Endothelial cell of umbilical vein (primary cell): Measurements from ENCODE around the gene DEFB112. TPM values are rescaled to one million over a fixed set of nuclear protein-coding genes. Genes with fewer than 3 reads are reported as not detected.

Experiments
- BruUV-seq: library from RNA; stranded (reverse); fragments of 400-500 nt; replicated peaks from 2 replicates; lab custom pipeline; 2021; lab: Mats Ljungman, UMichigan
- CTCF ChIA-PET: fragments of 300-600, 350-600 bp; sonication (Branson Sonifier 250); formaldehyde crosslinking; loops from one replicate; lab custom pipeline; 2021; ENCODE audit warnings: antibody characterized with exemption, inconsistent platforms; lab: Charles Lee
- POLR2A ChIA-PET: fragments of 300-600, 350-600 bp; sonication (Branson Sonifier 250); formaldehyde crosslinking; loops from one replicate; lab custom pipeline; 2021; ENCODE audit warnings: antibody characterized with exemption, inconsistent platforms; lab: Charles Lee
- DNase-seq: peaks from one replicate; pipeline ENCODE4 v3.0.0-alpha.2; 2011; ENCODE audit warnings: low read depth, low spot score
- FAIRE-seq: peaks from 2 replicates; lab custom pipeline; 2011; peaks lifted over from hg19 to GRCh38; lab: Jason Lieb, UNC
- H2AFZ ChIP-seq: 2 replicates; pipeline ENCODE4 v1.6.0; 2012; ENCODE audit warnings: low read depth, low read length, control low read depth, inconsistent platforms
- H3K27ac ChIP-seq: 2 replicates; pipeline ENCODE4 v1.5.1; 2011; ENCODE audit warnings: low read depth, mild to moderate bottlenecking, control low read depth, low read length, moderate library complexity; ENCODE audit not compliant: insufficient read depth
- H3K27me3 ChIP-seq, 2 experiments: 2 replicates each; pipeline versions ENCODE4 v1.6.0 to v1.6.1; 2011; ENCODE audit warnings: low read length in 2 of 2, mixed read lengths in 1 of 2; ENCODE audit not compliant: control insufficient read depth in 2 of 2, insufficient read depth in 2 of 2
- H3K36me3 ChIP-seq, 2 experiments: 2 replicates in 1 of 2; 3 replicates in 1 of 2; pipeline ENCODE4 v1.5.1; 2011; ENCODE audit warnings: low read length in 2 of 2, mild to moderate bottlenecking in 1 of 2, moderate library complexity in 1 of 2; ENCODE audit not compliant: control insufficient read depth in 2 of 2, insufficient read depth in 2 of 2; ENCODE audit errors: extremely low read depth in 1 of 2
- H3K4me1 ChIP-seq: 3 replicates; pipeline ENCODE4 v1.5.1; 2011; ENCODE audit warnings: mild to moderate bottlenecking, low read length; ENCODE audit not compliant: control insufficient read depth, insufficient read depth; ENCODE audit errors: extremely low read depth
- H3K4me2 ChIP-seq: 2 replicates; pipeline ENCODE4 v1.6.1; 2011; ENCODE audit warnings: low read length, control low read depth, mixed read lengths; ENCODE audit not compliant: insufficient read depth
- H3K4me3 ChIP-seq, 3 experiments: fragments of 200-600 bp in 1 of 3; sonication (generic), shearing (Covaris generic) in 1 of 3; replicated peaks in 1 of 3; 2 replicates each; pipeline ENCODE4 v1.5.1; 2011 to 2016; ENCODE audit warnings: control low read depth in 3 of 3, low read length in 3 of 3, mild to moderate bottlenecking in 2 of 3, inconsistent platforms in 1 of 3, low read depth in 1 of 3, moderate library complexity in 1 of 3; ENCODE audit not compliant: insufficient read depth in 1 of 3
- H3K79me2 ChIP-seq: 2 replicates; pipeline ENCODE4 v1.6.0; 2012; ENCODE audit warnings: low read length, inconsistent platforms; ENCODE audit not compliant: control insufficient read depth, insufficient read depth
- H3K9ac ChIP-seq: replicated peaks from 2 replicates; pipeline ENCODE3; 2011; ENCODE audit warnings: low read length, control low read depth; ENCODE audit not compliant: insufficient read depth; ENCODE audit errors: extremely low read depth
- H3K9me1 ChIP-seq: replicated peaks from 3 replicates; pipeline ENCODE4 v1.6.0; 2011; ENCODE audit warnings: mild to moderate bottlenecking, low read length; ENCODE audit not compliant: control insufficient read depth, insufficient read depth; ENCODE audit errors: extremely low read depth
- H3K9me3 ChIP-seq: replicated peaks from 2 replicates; pipeline ENCODE4 v1.5.1; 2012; ENCODE audit warnings: low read length, inconsistent platforms; ENCODE audit not compliant: control insufficient read depth, insufficient read depth
- H4K20me1 ChIP-seq: replicated peaks from 2 replicates; pipeline ENCODE3; 2011; ENCODE audit warnings: mild to moderate bottlenecking, low read length; ENCODE audit not compliant: control insufficient read depth, insufficient read depth; ENCODE audit errors: extremely low read depth
- CTCF ChIP-seq, 2 donors: IDR thresholded peaks; 1 replicate in 1 of 2; 2 replicates in 1 of 2; pipeline ENCODE4 v1.5.1; 2011; ENCODE audit warnings: low read length in 2 of 2, mild to moderate bottlenecking in 2 of 2, moderate library complexity in 2 of 2, control low read depth in 1 of 2, inconsistent platforms in 1 of 2, low read depth in 1 of 2; ENCODE audit not compliant: insufficient read depth in 1 of 2; ENCODE audit errors: extremely low read depth in 1 of 2
- EZH2 ChIP-seq: IDR thresholded peaks from 2 replicates; pipeline ENCODE4 v1.6.1; 2012; ENCODE audit warnings: borderline replicate concordance, low read depth, mild to moderate bottlenecking, moderate library complexity, low read length, inconsistent platforms; ENCODE audit not compliant: severe bottlenecking
- FOS ChIP-seq: IDR thresholded peaks from 2 replicates; pipeline ENCODE4 v1.6.1; 2011; ENCODE audit warnings: mild to moderate bottlenecking, low read length, moderate library complexity, borderline replicate concordance; ENCODE audit not compliant: insufficient read depth
- MYC ChIP-seq: IDR thresholded peaks from one replicate; pipeline ENCODE4 v1.6.1; 2011; ENCODE audit warnings: mild to moderate bottlenecking, low read depth, low read length
- POLR2AphosphoS5 ChIP-seq: IDR thresholded peaks from 2 replicates; pipeline ENCODE4 v1.6.1; 2012; ENCODE audit warnings: low read depth, mild to moderate bottlenecking, control low read depth, low read length, moderate library complexity; ENCODE audit not compliant: insufficient read depth
- dilution Hi-C: fragments of 300-500 bp; cut with MboI; formaldehyde crosslinking; loops from one replicate; pipeline ENCODE4 v1.15.0; 2019; ENCODE audit warnings: low sequenced_read_pairs; ENCODE audit not compliant: extremely low pct_ligation_motif_present
- intact Hi-C: fragments of 100-400 bp; cut with micrococcal nuclease; formaldehyde crosslinking; loops from one replicate; pipeline ENCODE4 v1.10.0; 2022
- polyA plus RNA-seq, 4 experiments: library from polyadenylated mRNA; depleted of rRNA in 3 of 4; stranded (reverse) in 3 of 4; unstranded in 1 of 4; fragments of >200 nt; gene quantifications; 2 replicates each; pipeline versions ENCODE4 v1.2.1 to v1.2.3, GENCODE V29; 2011 to 2012; ENCODE audit warnings: missing spikeins in 1 of 4
- total RNA-seq: library from RNA; stranded (reverse); gene quantifications from 2 replicates; pipeline ENCODE4 v1.2.3, GENCODE V29; 2021
- TF ChIP-seq, protein P1 (sequence below): IDR thresholded peaks from 2 replicates; pipeline ENCODE4 v1.6.1; 2011; ENCODE audit not compliant: insufficient read depth, insufficient read length

Gene DEFB112
- total and polyA plus RNA-seq, 2 donors (not counting 3 experiments of a cell fraction or from before 2014, with no cell fraction given) = not detected

- dilution Hi-C loops = no loop called here
- H3K4me2 ChIP-seq = no peak overlapping the region
- no peak overlapping the region for H3K9ac ChIP-seq
- H4K20me1 ChIP-seq = no peaks in the 10 kb centered on the region
- H3K4me1 ChIP-seq = no peaks in the 10 kb centered on the region
- H3K9me1 ChIP-seq = no peaks in the 10 kb centered on the region
- POLR2A ChIA-PET = no interaction called here
- H3K9me3 ChIP-seq = no peaks in the 10 kb centered on the region
- no TSS peak for BruUV-seq
- H3K27ac ChIP-seq = no peak overlapping the region
- TF ChIP-seq FOS (no peak), POLR2AphosphoS5 (no peak)
- TF ChIP-seq, protein P1, sequence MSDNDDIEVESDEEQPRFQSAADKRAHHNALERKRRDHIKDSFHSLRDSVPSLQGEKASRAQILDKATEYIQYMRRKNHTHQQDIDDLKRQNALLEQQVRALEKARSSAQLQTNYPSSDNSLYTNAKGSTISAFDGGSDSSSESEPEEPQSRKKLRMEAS = no peak
- no peaks in the 10 kb centered on the region for H3K79me2 ChIP-seq
- intact Hi-C loops = no loop called here
- FAIRE-seq (no peak), DNase-seq (no peak)
- no peak overlapping the region for H2AFZ ChIP-seq
- CTCF ChIA-PET = no interaction called here
- H3K27me3 ChIP-seq = no peaks in the 10 kb centered on the region
- H3K4me3 ChIP-seq = no peak overlapping the region
- no peaks in the 10 kb centered on the region for H3K36me3 ChIP-seq
Measured at GRCh38 chr6:50089911-50090310, 40.2 kb upstream of the DEFB112 start.

GRCh38 chr6:50087231-50087954 lies 37.7 kb upstream of the DEFB112 start:
- no peak overlapping the region for H3K27ac ChIP-seq
- no peak overlapping the region for H3K4me2 ChIP-seq
- H3K9me1 ChIP-seq = no peaks in the 10 kb centered on the region
- no peaks in the 10 kb centered on the region for H3K4me1 ChIP-seq
- no peaks in the 10 kb centered on the region for H3K36me3 ChIP-seq
- H3K4me3 ChIP-seq = no peak overlapping the region
- no peak overlapping the region for H3K9ac ChIP-seq
- DNase-seq (no peak), FAIRE-seq (no peak)
- H2AFZ ChIP-seq = no peak overlapping the region
- no peaks in the 10 kb centered on the region for H3K27me3 ChIP-seq
- no peaks in the 10 kb centered on the region for H3K79me2 ChIP-seq
- no peak for TF ChIP-seq FOS
- no peak for TF ChIP-seq MYC
- no peak for TF ChIP-seq CTCF (IDR thresholded peaks at IDR 0.05; ENCODE audit: extremely low read depth in 1 of 2, insufficient read depth in 1 of 2, low read depth in 1 of 2, low read length in 2 of 2)
- TF ChIP-seq EZH2 = no peak
- TF ChIP-seq, protein P1 = no peak
- TF ChIP-seq POLR2AphosphoS5 = no peak
- dilution Hi-C loops (no loop called here), intact Hi-C loops (no loop called here)
- ChIA-PET CTCF (no interaction called here), POLR2A (no interaction called here)
- no TSS peak for BruUV-seq
- no peaks in the 10 kb centered on the region for H3K9me3 ChIP-seq
- no peaks in the 10 kb centered on the region for H4K20me1 ChIP-seq
